HL-60/S4 treated with retinoic acid at 250 ng/mL for 4 days and 3 days (cell line): ENCODE measurements around the gene KIF19.

Experiments
- in situ Hi-C: fragments of 300-500 bp; cut with MboI; formaldehyde crosslinking; loops from 2 replicates; pipeline ENCODE4 v1.7.0; 2022; ENCODE audit warnings: low sequenced_read_pairs

The KIF19 gene

GRCh38 chr17:74339537-74340195 is 13.6 kb downstream of the KIF19 start:
- in situ Hi-C loops: no loop called here

DNA sequence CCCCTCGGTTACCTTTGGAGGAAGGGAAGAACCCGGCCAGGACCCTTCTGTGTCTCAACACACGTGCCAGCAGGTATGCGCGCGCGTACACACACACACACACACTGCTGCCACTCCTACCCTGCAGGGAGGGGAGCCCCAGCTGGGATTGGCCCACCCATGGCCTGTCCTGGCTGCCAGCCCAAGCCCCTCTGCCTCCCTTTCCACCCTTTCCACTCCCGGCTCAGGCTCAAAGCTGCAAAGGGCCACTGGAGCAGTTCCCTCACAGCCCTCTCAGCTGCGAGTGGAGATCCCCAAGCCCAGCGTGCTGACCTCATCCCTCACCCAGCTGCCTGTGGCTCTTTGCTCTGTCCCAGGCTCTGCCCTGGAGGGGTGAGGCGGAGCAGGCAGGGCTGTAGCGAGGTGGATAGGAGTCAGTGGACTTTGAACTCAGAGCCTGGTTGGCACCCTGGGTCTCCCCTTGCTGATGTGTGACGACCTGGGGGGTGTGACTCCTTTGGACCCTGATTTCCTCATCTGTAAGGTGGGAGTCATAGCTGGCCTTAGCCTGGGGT is 14.5 kb downstream of the KIF19 start:
- in situ Hi-C loops: no loop called here

- in situ Hi-C loops: no loop called here
Measured at GRCh38 chr17:74342224-74342623, 16.2 kb downstream of the KIF19 start.

- in situ Hi-C loops: no loop called here
Measured at GRCh38 chr17:74343121-74343520, 17.1 kb downstream of the KIF19 start.

GRCh38 chr17:74343526-74344284 is 17.7 kb downstream of the KIF19 start:
- in situ Hi-C loops: no loop called here

DNA sequence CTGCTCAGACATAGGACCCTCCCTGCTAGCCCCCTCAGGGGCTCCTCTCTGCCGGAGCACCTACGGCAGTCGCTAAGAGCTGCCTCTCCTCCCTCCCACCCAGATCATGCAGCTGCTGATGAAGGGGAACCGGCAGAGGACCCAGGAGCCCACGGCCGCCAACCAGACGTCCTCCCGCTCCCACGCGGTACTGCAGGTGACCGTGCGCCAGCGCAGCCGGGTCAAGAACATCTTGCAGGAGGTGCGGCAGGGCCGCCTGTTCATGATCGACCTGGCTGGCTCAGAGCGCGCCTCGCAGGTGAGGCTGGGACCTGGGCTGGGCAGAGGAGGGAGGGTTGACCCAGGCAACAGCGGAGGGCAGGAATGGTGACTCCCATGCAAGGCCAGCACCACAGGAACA is 18.6 kb downstream of the KIF19 start:
- in situ Hi-C loops: no loop called here

DNA sequence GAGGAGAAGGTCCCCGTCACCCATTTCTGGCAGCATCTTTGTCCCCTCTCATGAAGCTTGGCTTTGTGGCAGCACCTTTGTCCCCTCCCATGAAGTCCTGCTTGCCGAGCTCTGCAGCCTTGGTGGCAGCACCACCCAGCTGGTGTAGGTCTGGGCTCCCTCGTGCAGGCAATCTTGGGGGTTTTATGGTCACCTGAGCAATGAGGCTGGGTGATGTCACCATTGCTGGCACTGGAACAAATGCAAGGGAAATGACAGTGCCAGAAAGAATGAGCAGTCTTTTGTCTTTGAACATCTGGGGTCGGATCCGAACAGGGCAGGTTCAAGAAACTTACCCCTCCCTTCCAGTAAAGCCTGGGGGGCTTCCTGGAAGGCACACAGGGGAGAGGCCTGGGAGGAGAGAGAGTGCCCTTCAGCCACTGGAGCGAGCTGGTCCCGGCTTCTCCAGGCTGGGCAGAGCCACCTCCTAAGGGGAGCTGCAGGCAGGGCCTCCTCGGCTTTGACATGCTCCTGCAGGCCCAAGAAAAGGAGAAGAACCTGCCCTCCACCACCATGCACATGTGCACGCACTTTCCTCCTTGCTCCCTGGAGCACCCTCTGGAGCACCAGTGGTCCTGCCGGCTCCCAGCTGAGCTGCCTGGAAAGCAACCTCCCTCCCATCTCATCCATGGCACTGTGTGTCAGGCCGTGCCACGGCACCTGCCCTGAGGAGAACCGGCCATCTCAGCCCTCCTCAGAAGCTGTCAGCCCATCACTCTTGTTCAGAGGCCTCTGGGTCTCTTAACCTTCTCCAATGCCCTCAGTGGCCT is 19.6 kb downstream of the KIF19 start:
- in situ Hi-C loops: no loop called here

DNA sequence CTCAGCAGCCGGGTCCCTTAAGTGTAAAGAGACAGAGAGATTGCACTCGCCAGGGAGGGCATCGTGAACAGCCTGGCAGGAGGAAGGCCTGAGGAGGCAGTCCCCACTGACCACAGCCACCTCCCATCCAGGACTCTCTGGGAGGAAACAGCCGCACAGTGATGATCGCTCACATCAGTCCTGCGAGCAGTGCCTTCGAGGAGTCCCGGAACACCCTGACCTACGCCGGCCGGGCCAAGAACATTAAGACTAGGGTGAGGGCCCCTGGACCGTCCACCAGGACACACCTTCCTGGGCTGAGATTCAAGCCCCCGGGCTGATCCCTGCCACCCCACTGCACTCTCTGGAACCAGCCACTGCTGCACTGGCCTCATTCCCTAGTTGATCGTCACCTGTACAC is 21.6 kb downstream of the KIF19 start:
- in situ Hi-C loops: no loop called here

GRCh38 chr17:74349120-74349519 is 23.1 kb downstream of the KIF19 start:
- in situ Hi-C loops: no loop called here

DNA sequence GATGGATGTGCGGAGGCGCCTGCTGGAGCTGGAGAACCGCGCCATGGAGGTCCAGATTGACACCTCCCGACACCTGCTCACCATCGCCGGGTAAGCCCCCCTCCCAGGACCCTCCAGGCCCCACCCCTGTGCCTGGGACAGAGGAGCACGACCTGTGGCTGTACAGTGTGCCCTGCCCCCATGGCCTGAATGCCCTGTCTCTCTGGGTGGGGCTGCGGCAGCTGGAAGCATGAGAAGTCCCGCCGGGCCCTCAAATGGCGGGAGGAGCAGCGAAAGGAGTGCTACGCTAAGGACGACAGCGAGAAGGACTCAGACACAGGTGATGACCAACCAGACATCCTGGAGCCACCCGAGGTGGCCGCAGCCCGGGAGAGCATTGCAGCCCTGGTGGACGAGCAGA is 24.5 kb downstream of the KIF19 start:
- in situ Hi-C loops: loop anchor here (10.0 kb wide), 1 partner anchor 136 kb away; the partner anchor contains the start of gene TTYH2

GRCh38 chr17:74351552-74352210 is 25.7 kb downstream of the KIF19 start:
- in situ Hi-C loops: loop anchor here (10.0 kb wide), 1 partner anchor 137 kb away; the partner anchor contains the start of gene TTYH2

DNA sequence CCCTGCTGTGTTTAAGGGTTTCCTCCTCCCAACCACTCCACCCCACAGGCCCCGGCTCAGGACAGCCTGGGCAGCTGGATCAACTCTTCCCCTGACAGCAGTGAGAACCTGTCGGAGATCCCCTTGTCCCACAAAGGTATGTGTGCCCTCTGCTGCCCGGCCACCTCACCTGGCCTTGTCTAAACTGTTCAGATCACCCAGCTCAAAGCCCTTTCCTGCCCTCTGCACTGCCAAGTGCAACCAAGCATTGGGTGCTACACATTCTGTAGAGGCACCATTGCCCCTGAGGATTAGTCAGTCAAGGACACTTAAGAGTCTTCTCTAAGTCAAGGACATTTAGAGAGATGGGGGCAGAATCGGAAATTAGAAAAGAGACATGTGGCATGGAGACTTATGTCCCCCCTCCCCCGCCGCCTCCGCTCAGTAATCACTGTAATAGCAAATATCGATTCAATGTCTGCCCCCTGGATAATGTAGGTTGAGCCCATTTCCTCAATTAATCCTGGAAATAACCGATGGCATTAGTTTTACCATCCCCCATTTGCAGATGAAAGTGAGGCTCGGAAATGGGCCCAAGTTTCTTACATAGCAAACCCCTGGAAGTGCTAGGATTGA is 27.5 kb downstream of the KIF19 start:
- in situ Hi-C loops: loop anchor here (10.0 kb wide), 1 partner anchor 139 kb away; the partner anchor contains the start of gene TTYH2

GRCh38 chr17:74354123-74354522 is 28.1 kb downstream of the KIF19 start:
- in situ Hi-C loops: loop anchor here (10.0 kb wide), 1 partner anchor 139 kb away; the partner anchor contains the start of gene TTYH2

GRCh38 chr17:74354561-74354960 is 28.5 kb downstream of the KIF19 start:
- in situ Hi-C loops: loop anchor here (10.0 kb wide), 1 partner anchor 140 kb away; the partner anchor contains the start of gene TTYH2

DNA sequence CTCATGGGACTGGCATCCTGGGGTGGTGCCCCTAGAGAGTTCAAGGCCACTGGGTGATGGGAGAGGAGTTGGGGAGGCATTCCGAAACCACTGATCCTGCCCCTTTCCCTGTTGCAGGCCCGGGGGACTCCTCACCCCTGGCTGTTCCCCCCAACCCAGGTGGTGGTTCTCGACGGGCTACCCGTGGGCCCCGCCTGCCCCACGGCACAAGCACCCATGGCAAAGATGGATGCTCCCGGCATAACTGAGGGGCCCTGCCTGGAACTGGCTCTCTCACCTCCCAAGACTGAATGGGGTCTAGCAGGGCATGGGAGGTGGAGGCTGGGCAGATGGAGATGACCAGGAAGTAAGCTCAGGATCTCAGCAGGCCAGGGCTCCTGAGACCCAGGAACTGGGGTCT is 29.0 kb downstream of the KIF19 start:
- in situ Hi-C loops: loop anchor here (10.0 kb wide), 1 partner anchor 140 kb away; the partner anchor contains the start of gene TTYH2

DNA sequence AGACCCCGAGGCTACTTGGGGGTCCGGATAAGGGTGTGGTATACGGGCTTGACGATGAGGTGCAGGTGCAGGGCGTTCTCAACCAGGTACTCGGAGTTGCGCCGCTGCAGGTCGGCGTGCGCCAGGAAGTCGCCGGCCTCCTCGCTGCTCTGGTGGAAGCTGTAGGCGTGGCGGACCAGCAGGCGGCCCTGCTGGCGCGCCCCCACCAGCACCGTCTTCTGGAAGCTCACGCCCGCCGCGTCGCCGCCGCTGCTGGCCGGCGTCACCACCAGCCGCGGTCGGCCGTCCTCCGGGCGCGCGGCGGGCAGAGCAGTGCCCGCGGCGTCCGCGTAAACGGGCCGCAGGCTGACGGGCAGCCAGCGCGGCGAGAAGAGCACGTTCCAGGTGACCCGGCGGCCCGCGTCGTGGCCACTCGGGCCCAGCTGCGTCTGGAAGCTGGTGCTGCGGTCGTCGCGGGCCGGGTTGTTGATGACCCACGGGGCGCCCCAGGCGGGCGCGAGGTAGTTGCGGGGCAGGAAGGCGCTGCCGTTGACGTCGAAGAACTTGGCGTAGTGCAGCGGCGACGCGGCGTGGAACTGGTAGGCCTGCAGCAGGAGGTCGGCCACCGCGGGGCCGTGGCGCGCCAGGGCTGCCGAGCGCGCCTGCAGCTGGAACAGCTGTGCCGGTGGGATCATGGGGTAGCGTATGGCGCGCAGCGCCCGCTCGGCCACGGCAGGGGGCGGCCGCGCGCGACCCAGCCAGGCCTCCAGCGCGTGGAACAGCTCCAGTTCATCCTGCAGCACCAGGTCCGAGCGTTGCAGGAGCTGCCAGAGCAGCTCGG is 30.8 kb downstream of the KIF19 start:
- in situ Hi-C loops: loop anchor here (10.0 kb wide), 1 partner anchor 142 kb away; the partner anchor contains the start of gene TTYH2

GRCh38 chr17:74357466-74357809 is 31.4 kb downstream of the KIF19 start:
- in situ Hi-C loops: loop anchor here (10.0 kb wide), 1 partner anchor 143 kb away; the partner anchor contains the start of gene TTYH2

- in situ Hi-C loops: loop anchor here (10.0 kb wide), 1 partner anchor 144 kb away; the partner anchor contains the start of gene TTYH2
Measured at GRCh38 chr17:74358697-74359096, 32.7 kb downstream of the KIF19 start.

DNA sequence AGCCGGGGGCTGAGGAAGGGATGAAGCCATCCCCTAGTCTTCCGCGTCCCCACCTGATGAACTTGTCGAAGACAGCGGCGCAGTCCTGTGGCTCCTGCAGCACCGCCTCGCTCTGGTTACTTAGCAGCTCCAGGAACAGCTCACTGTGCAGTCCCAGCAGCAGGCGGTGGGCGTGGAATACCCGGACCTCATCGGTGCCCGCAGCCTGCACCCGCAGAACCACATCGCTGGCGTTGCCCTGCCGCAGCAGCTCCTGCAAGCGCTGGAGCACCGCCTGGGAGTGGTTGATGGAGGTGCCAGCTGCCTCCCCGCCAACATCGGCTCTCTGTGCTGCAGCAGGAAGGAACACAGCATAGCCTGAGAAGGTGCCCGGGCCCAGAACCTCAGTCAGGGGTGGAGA is 33.9 kb downstream of the KIF19 start:
- in situ Hi-C loops: loop anchor here (10.0 kb wide), 1 partner anchor 145 kb away; the partner anchor contains the start of gene TTYH2
